ENCODE data around the gene THBS2. TPM values are rescaled to one million over a fixed set of nuclear protein-coding genes. Genes with fewer than 3 reads are reported as not detected.

THBS2 gene
- total and polyA plus RNA-seq, 8 donors: 4.8 to 126 (median 6.9) TPM

- Histone ChIP-seq H3K27ac (no peak overlapping the region), H3K36me3 (no peaks in the 10 kb centered on the region), H3K4me1 (no peaks in the 10 kb centered on the region), H3K9me3 (no peaks in the 10 kb centered on the region), H3K4me3 (no peak overlapping the region), H3K27me3 (no peaks in the 10 kb centered on the region)
- DNase-seq: no peak
- intact Hi-C loops (cut with DNase I): no loop called here
- ATAC-seq: no peak
- no peak for TF ChIP-seq CTCF (IDR thresholded peaks at IDR 0.05)
These were observed 65.2 kb downstream of the THBS2 start for GRCh38 chr6:169188475-169188874.

DNA sequence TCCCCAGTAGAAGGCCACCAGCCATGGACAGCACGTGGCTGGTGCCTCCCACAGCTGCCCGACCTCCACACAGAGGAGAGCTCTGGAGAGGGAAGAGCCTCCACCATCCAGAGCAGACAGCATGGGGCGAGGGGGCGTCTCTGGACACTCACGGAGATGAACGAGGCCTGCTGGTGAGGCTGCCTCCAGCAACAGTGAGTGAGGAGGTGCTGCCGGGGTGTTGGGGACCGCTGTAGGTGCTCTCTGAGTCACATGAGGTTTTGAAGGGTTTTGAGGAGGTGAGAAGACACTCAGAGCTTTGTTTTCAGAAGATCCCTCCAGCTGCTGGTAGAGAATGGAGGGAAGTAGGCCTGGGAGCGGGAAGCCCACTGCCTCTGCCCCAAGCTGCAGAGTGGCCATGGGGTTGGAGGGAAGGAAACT is 65.6 kb downstream of the THBS2 start:
- intact Hi-C loops (cut with DNase I): no loop called here
- Histone ChIP-seq H3K4me3 (no peak overlapping the region), H3K4me1 (no peaks in the 10 kb centered on the region), H3K9me3 (no peaks in the 10 kb centered on the region), H3K27ac (no peak overlapping the region), H3K36me3 (no peaks in the 10 kb centered on the region), H3K27me3 (no peaks in the 10 kb centered on the region)
- TF ChIP-seq CTCF (IDR thresholded peaks at IDR 0.05): no peak
- DNase-seq: peak in 1 of 4 donors; percentile 64
- no peak for ATAC-seq

DNA sequence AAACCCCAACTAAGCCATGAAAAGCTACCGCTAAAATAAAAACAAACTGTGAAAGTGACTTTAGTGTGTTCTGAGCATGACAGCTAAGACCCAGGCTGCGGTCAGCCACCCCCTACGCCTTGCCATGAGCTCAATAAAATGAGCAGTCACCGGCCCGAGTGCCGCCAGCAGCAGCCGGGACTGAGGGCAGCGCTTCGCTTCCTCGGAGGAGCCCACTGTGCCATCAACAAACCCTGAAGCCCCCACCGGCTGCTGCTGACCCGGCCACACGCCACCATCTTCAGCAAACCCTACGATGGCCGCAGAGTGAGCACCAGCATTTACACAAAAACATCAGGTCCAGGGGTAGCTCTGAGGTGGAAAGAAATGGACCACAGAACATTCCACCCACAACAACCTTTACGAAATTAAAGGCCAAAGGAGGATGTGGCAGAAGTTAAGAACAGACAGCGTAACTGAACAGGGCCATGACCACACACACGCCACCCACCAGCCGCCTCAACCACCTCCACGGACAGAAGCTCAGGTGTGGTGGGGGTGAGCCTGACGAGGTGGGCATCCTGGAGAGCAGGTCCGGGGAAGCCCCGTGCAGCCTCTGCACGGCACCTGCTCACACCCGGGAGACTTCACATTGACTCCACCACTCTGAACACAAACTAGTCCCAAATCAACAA is 67.0 kb downstream of the THBS2 start:
- Histone ChIP-seq H3K27ac (no peak overlapping the region), H3K9me3 (no peaks in the 10 kb centered on the region), H3K27me3 (no peaks in the 10 kb centered on the region), H3K36me3 (no peaks in the 10 kb centered on the region), H3K4me3 (no peak overlapping the region), H3K4me1 (no peaks in the 10 kb centered on the region)
- DNase-seq (peak in 1 of 4 donors; percentile 34), ATAC-seq (no peak)
- intact Hi-C loops (cut with DNase I): no loop called here
- TF ChIP-seq CTCF (IDR thresholded peaks at IDR 0.05): no peak

GRCh38 chr6:169185692-169186485 is 67.8 kb downstream of the THBS2 start:
- DNase-seq (peak in 1 of 4 donors; percentile 50), ATAC-seq (no peak)
- Histone ChIP-seq H3K4me3 (no peak overlapping the region), H3K27me3 (no peaks in the 10 kb centered on the region), H3K9me3 (no peaks in the 10 kb centered on the region), H3K27ac (no peak overlapping the region), H3K4me1 (no peaks in the 10 kb centered on the region), H3K36me3 (no peaks in the 10 kb centered on the region)
- TF ChIP-seq CTCF (IDR thresholded peaks at IDR 0.05): no peak
- intact Hi-C loops (cut with DNase I): no loop called here

DNA sequence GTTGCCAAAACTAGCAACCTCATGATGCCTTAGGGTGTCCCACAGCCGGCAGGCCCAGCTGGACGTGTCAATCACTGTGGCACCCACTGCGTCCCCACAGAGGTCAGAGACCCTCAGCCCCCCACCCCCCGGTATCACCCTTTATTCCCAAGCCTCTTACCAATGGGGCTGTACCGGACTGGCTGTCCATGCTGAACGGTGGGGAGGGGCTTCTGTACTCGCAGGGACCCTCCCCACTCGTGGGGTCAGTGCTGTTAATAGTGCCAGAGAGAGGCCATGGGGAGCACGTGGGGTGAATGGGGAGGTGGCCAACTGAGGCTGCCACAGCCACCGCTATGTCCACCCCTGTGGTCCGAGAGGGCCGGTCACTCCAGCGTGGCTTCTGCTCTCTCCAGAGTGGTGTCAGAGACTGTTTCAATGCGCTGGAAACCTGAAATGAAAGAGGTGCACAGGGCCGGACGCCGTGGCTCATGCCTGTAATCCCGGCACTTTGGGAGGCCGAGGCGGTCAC is 68.6 kb downstream of the THBS2 start:
- intact Hi-C loops (cut with DNase I): no loop called here
- TF ChIP-seq CTCF (IDR thresholded peaks at IDR 0.05): no peak
- Histone ChIP-seq H3K27me3 (no peaks in the 10 kb centered on the region), H3K27ac (no peak overlapping the region), H3K4me1 (no peaks in the 10 kb centered on the region), H3K36me3 (no peaks in the 10 kb centered on the region), H3K4me3 (no peak overlapping the region), H3K9me3 (no peaks in the 10 kb centered on the region)
- DNase-seq (peak in 1 of 4 donors; percentile 59), ATAC-seq (no peak)

Data from left lung (tissue), 10 donors.